ENCODE measurements around the gene EIF3L. TPM values are rescaled to one million over a fixed set of nuclear protein-coding genes. Genes with fewer than 3 reads are reported as not detected.

Gene EIF3L
- total and polyA plus RNA-seq, 9 of the 15 experiments (the other 6 are each of a cell fraction or from before 2014, with no cell fraction given), result 257 to 699 (median 368) TPM

DNA sequence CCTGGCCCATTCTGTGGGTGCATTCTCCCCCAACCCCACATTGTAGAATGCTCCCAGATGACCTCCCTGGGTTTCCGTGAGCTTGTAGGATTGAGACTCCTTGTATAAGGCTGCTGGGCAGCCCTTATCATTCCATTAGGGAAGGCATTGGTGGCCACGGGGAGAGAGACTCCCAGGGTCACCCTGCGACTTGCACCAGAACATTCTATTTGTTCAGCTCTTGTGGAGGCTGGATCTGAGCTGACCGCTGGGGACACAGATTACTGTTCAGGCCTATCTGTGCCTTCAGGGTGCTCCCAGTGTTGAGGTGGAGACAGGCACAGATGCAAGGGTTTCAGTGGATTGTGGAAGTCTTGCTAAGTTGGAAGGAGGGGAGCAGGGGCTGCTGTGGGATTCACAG lies 74.7 kb downstream of the EIF3L start (continued):
- no peak for TF ChIP-seq RBM39 (optimal IDR thresholded peaks at IDR 0.05; ENCODE audit: low read depth, low read length)

DNA sequence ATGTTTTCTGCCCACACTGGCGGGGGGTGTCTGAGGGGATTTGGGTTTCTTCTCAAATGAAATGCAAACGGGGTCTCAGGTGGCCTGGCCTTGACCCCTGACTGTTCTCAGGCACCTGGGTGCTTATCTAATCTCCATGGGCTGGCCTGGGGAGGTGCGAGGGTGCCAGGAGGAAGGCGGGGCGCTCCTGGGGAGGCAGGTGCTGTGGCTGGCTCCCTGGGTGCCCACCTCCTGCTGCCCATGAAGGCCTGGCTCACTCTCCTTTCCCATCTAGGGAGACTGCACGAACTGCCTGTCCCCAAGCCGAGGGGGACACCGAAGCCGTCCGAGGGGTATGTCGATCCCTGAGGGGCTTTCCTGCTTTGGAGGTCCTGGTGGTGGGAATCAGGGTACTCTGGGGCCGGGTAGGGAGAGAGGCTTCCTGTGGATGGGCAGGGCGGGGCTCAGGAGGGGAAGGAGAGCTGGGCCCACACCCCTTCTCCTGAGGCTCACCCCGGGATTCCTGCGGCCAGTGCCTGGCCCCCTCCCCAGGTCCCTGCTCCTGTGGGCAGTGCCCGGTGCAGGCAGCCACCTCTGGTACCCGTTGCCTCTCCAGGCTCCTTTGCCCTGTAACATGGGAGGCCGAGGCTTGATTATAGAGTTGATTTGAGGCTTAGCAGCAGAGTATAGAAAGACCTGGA lies 75.3 kb downstream of the EIF3L start:
- in situ Hi-C loops (cut with MboI), result no loop called here

More for the DNA sequence above, 75.3 kb downstream of the EIF3L start:
- ChIA-PET POLR2A (interaction anchor here (0.5 kb wide), 1 partner anchor 27 kb away, joined by 3 read pairs; no protein-coding TSS in a partner anchor), CTCF (ENCODE audit: low intra/inter-chr PET ratio) (no interaction called here)
- H3K4me1 ChIP-seq (replicated peaks in 1 of 2; ENCODE audit: control insufficient read depth in 2 of 2, insufficient read depth in 2 of 2, low read length in 2 of 2), result peaks cover 0 to 10% of the 10 kb centered on the region in 2 experiments; a peak in 1 of 5 replicates
- no peak overlapping the region for H3K4me3 ChIP-seq
- H3K27me3 ChIP-seq (ENCODE audit: control insufficient read depth in 2 of 2, insufficient read depth in 2 of 2, low read length in 2 of 2), result no peaks in the 10 kb centered on the region
- DNase-seq (ENCODE audit: extremely low read depth in 1 of 4, low spot score in 3 of 4) (no peak), ATAC-seq (no peak), FAIRE-seq (no peak)
- H3K36me3 ChIP-seq (ENCODE audit: control insufficient read depth, insufficient read depth, low read length), result peaks cover 18% of the 10 kb centered on the region; the same call in 2 of the 3 replicates
- no peaks in the 10 kb centered on the region for H3K9me3 ChIP-seq (replicated peaks; ENCODE audit: control insufficient read depth, insufficient read depth, low read depth, low read length)
- H4K20me1 ChIP-seq (replicated peaks; ENCODE audit: control insufficient read depth, insufficient read depth, low read length), result no peaks in the 10 kb centered on the region
- no peak overlapping the region for H3K4me2 ChIP-seq (ENCODE audit: insufficient read depth, low read length)
- H3K79me2 ChIP-seq (ENCODE audit: control insufficient read depth, insufficient read depth, low read length), result no peaks in the 10 kb centered on the region
- no peak overlapping the region for H3K27ac ChIP-seq (ENCODE audit: extremely low read depth, low read depth, low read length)
- WGBS (ENCODE audit: insufficient coverage, low coverage, missing lambda C conversion rate), result 45% methylated on average over 2 of the region's 18 CpGs
- TF ChIP-seq NFATC3 (IDR thresholded peaks at IDR 0.05), result no peak
- TF ChIP-seq ZFP1 (CRISPR knock-in tag; IDR thresholded peaks at IDR 0.05), result no peak
- TF ChIP-seq CEBPG (CRISPR knock-in tag; IDR thresholded peaks at IDR 0.05), result no peak
- no peak for TF ChIP-seq CEBPG (tag; conservative IDR thresholded peaks at IDR 0.05 in 1 of 2, IDR thresholded peaks at IDR 0.05 in 1 of 2)
- 0 out of 2 replicates have a peak, but pooled peaks have one; percentile 14 for TF ChIP-seq RBFOX2 (IDR thresholded peaks at IDR 0.05; ENCODE audit: low read depth, low read length)
- no peak for TF ChIP-seq XRCC5 (IDR thresholded peaks at IDR 0.05; ENCODE audit: low read depth, low read length)
- TF ChIP-seq POLR2G (IDR thresholded peaks at IDR 0.05; ENCODE audit: low read depth, low read length), result peak; percentile 40
- no peak for TF ChIP-seq ZNF507 (tag; conservative IDR thresholded peaks at IDR 0.05)
- no peak for TF ChIP-seq GTF2F1 (IDR thresholded peaks at IDR 0.05; ENCODE audit: low read depth, low read length)
- no peak for TF ChIP-seq ZNF57 (CRISPR knock-in tag; IDR thresholded peaks at IDR 0.05)
- no peak for TF ChIP-seq ZNF239 (CRISPR knock-in tag; IDR thresholded peaks at IDR 0.05)
- TF ChIP-seq ARID1B (IDR thresholded peaks at IDR 0.05), result no peak
- TF ChIP-seq, protein P1, sequence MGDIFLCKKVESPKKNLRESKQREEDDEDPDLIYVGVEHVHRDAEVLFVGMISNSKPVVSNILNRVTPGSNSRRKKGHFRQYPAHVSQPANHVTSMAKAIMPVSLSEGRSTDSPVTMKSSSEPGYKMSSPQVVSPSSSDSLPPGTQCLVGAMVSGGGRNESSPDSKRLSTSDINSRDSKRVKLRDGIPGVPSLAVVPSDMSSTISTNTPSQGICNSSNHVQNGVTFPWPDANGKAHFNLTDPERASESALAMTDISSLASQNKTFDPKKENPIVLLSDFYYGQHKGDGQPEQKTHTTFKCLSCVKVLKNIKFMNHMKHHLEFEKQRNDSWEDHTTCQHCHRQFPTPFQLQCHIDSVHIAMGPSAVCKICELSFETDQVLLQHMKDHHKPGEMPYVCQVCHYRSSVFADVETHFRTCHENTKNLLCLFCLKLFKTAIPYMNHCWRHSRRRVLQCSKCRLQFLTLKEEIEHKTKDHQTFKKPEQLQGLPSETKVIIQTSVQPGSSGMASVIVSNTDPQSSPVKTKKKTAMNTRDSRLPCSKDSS (IDR thresholded peaks at IDR 0.05; ENCODE audit: low read depth, partially characterized antibody), result no peak
- no peak overlapping the region for H2AFZ ChIP-seq (ENCODE audit: low read depth, low read length)
- intact Hi-C loops (cut with micrococcal nuclease), result no loop called here
- H3K9me1 ChIP-seq (ENCODE audit: control insufficient read depth, insufficient read depth, low read length), result no peaks in the 10 kb centered on the region
- BruUV-seq (replicated peaks), result no TSS peak
- H3K9ac ChIP-seq (ENCODE audit: insufficient read depth in 1 of 2, low read depth in 2 of 2, low read length in 2 of 2), result peak overlapping the region in 1 of 2 experiments; percentile 45; a peak in 1 of 4 replicates

Data from K562 (cell line).